Heart right ventricle (tissue), 16 donors: ENCODE measurements around the gene SPA17. TPM values are rescaled to one million over a fixed set of nuclear protein-coding genes. Genes with fewer than 3 reads are reported as not detected.

Experiments
- ATAC-seq, 8 donors: fragments of 200-7000 bp; cut with Tn5 transposase; one replicate each; pipeline ENCODE4 v1.9.1; 2020; ENCODE audit warnings: mild to moderate bottlenecking in 8 of 8, moderate library complexity in 8 of 8, moderate number of reproducible peaks in 1 of 8
- DNase-seq, 2 donors: peaks; one replicate each; pipeline ENCODE4 v3.0.0-alpha.2; 2020
- H3K27ac ChIP-seq, 10 donors: fragments of 200-600 bp; sonication (generic) in 2 of 10; one replicate each; pipeline versions ENCODE4 v1.5.0 to v1.8.0; 2020 to 2022; ENCODE audit warnings: mild to moderate bottlenecking in 3 of 10
- H3K27me3 ChIP-seq, 7 donors: fragments of 200-600 bp; one replicate each; pipeline ENCODE4 v1.8.0; 2021 to 2022; ENCODE audit warnings: mild to moderate bottlenecking in 2 of 7
- H3K36me3 ChIP-seq, 9 donors: fragments of 200-600 bp; sonication (generic) in 1 of 9; one replicate each; pipeline versions ENCODE4 v1.5.0 to v1.8.0; 2020 to 2022; ENCODE audit warnings: mild to moderate bottlenecking in 2 of 9
- H3K4me1 ChIP-seq, 9 donors: fragments of 200-600 bp; sonication (generic) in 1 of 9; one replicate each; pipeline versions ENCODE4 v1.5.0 to v1.8.0; 2020 to 2022; ENCODE audit warnings: mild to moderate bottlenecking in 4 of 9
- H3K4me3 ChIP-seq, 10 donors: fragments of 200-600 bp; sonication (generic) in 2 of 10; one replicate each; pipeline versions ENCODE4 v1.5.0 to v1.8.0; 2020 to 2022; ENCODE audit warnings: mild to moderate bottlenecking in 7 of 10, moderate library complexity in 2 of 10
- H3K9me3 ChIP-seq, 11 donors: fragments of 200-600 bp in 10 of 11; sonication (generic) in 2 of 11; one replicate each; pipeline versions ENCODE4 v1.5.0 to v1.8.0; 2013 to 2022; ENCODE audit warnings: mild to moderate bottlenecking in 2 of 11, control low read depth in 1 of 11, moderate library complexity in 1 of 11
- CTCF ChIP-seq, 9 donors: fragments of 200-600 bp; sonication (generic) in 2 of 9; IDR thresholded peaks; one replicate each; pipeline versions ENCODE4 v1.5.0 to v1.8.0; 2021 to 2022; ENCODE audit warnings: antibody characterized with exemption in 9 of 9, mild to moderate bottlenecking in 5 of 9, moderate library complexity in 1 of 9
- WGBS, 2 donors: extraction: QIAGEN DNeasy Blood & Tissue Kit; methylation state at CpG; one replicate each; pipeline ENCODE4 v1.1.7; 2013; ENCODE audit warnings: inconsistent platforms in 1 of 2; 5-methylcytosine and 5-hydroxymethylcytosine counted together
- intact Hi-C, 10 donors: fragments of 100-400 bp; cut with DNase I; formaldehyde crosslinking; loops; one replicate each; pipeline versions ENCODE4 v1.11.1 to v1.14.2; 2022
- polyA plus RNA-seq, 2 donors: library from polyadenylated mRNA; stranded (reverse); fragments of 200-250 nt; gene quantifications; one replicate each; pipeline ENCODE4 v1.2.3, GENCODE V29; 2013
- total RNA-seq, 10 donors: library from RNA; stranded (reverse); fragmentation: NEBNext Ultra II Directional in 3 of 10; extraction: Animal tissue kit (Norgen Biotek cat#: 25700) in 3 of 10; gene quantifications; one replicate each; pipeline versions ENCODE4 v1.2.1 to v1.2.4, GENCODE V29; 2021 to 2023
- donor health status: Arrhythmogenic right ventricular cardiomyopathy.
- donor health status: ischemic (EF 13 %, LVEDD 7.1; RV severe dilation, severe dysfunction).
- donor health status: healthy with polysubstance abuse.
- donor health status: DM: no; HTN: yes; CAD: no.
- donor health status: DM: no; HTN: no; CAD: no.
- donor health status: ischemic (EF 25% LVEDD 6.9; RV normal size, moderate dysfunction).
- donor health status: ischemic (EF 25% LVEDD 5.7; RV mildly dilated, moderate dysfunction).
- donor health status: healthy.
- donor health status: DM: yes; HTN: yes; CAD: no.
- donor health status: Ischemic cardiomyopathy.
- donor health status: ischemic (EF 35%, LVEDD 5.7; RV mildly dilated, moderate dysfunction).
- donor health status: nonischemic (EF 11% LVEDD 7.7; RV severe dilation, severe dysfunction).
- donor health status: DM: yes; HTN: yes; CAD: no.
- donor health status: PGD.
- donor health status: ischemic (EF 29% LVEDD 5.4; RV normal size, mild dysfunction).
- donor health status: nonischemic (EF 23%, LVEDD 6.1; RV moderate dilation, normal function).

SPA17 gene
- total and polyA plus RNA-seq, 12 donors: 0.62 to 4.9 (median 2.3) TPM

GRCh38 chr11:124676386-124676785, 2.7 kb downstream of the SPA17 start:
- H3K4me3 ChIP-seq: no peak overlapping the region
- TF ChIP-seq CTCF (IDR thresholded peaks at IDR 0.05): no peak
- H3K27ac ChIP-seq: peak overlapping the region in 9 of 10 donors; percentile 5 to 67 (median 51)
- ATAC-seq (peak in 6 of 8 donors; percentile 30 to 55 (median 43)), DNase-seq (peak in 1 of 2 donors; percentile 66)
- 19 to 25% methylated on average over 2 of the region's 2 CpGs for WGBS, 2 donors
- no peaks in the 10 kb centered on the region for H3K27me3 ChIP-seq
- peaks cover 3 to 44% (median 27%) of the 10 kb centered on the region in 9 donors for H3K4me1 ChIP-seq
- H3K36me3 ChIP-seq: no peaks in the 10 kb centered on the region
- peaks cover 0 to 5% (median 0%) of the 10 kb centered on the region in 11 donors for H3K9me3 ChIP-seq
- intact Hi-C loops: loop anchor here in 2 of 10 donors (2.0 to 5.0 kb wide), 2 partner anchors 46 to 48 kb away; no protein-coding TSS in a partner anchor

GRCh38 chr11:124678416-124678815, 4.7 kb downstream of the SPA17 start:
- intact Hi-C loops: loop anchor here in 1 of 10 donors (5.0 kb wide), 1 partner anchor 44 kb away; no protein-coding TSS in a partner anchor
- H3K4me1 ChIP-seq: peaks cover 2 to 34% (median 18%) of the 10 kb centered on the region in 9 donors
- no peak for ATAC-seq
- H3K36me3 ChIP-seq: peaks cover 0 to 14% (median 0%) of the 10 kb centered on the region in 9 donors
- no peak overlapping the region for H3K27ac ChIP-seq
- 85 to 90% methylated on average over 5 of the region's 5 CpGs for WGBS, 2 donors
- peaks cover 0 to 26% (median 11%) of the 10 kb centered on the region in 11 donors for H3K9me3 ChIP-seq
- H3K4me3 ChIP-seq: no peak overlapping the region
- TF ChIP-seq CTCF (IDR thresholded peaks at IDR 0.05): no peak
- no peak for DNase-seq
- H3K27me3 ChIP-seq: no peaks in the 10 kb centered on the region

- TF ChIP-seq CTCF (IDR thresholded peaks at IDR 0.05): no peak
- Histone ChIP-seq H3K9me3 (peaks cover 0 to 32% (median 12%) of the 10 kb centered on the region in 11 donors), H3K4me1 (peaks cover 0 to 11% (median 2%) of the 10 kb centered on the region in 9 donors), H3K4me3 (no peak overlapping the region), H3K27ac (no peak overlapping the region), H3K36me3 (peaks cover 0 to 17% (median 0%) of the 10 kb centered on the region in 9 donors), H3K27me3 (no peaks in the 10 kb centered on the region)
- intact Hi-C loops: loop anchor here in 1 of 10 donors (5.0 kb wide), 1 partner anchor 41 kb away; no protein-coding TSS in a partner anchor
- WGBS, 2 donors: 94 to 95% methylated on average over 2 of the region's 2 CpGs
- DNase-seq (no peak), ATAC-seq (no peak)
Observed at GRCh38 chr11:124681421-124681820, 7.7 kb downstream of the SPA17 start.

GRCh38 chr11:124682443-124682842, 8.7 kb downstream of the SPA17 start:
- H3K4me3 ChIP-seq: no peak overlapping the region
- no peak overlapping the region for H3K27ac ChIP-seq
- H3K36me3 ChIP-seq: peaks cover 0 to 17% (median 0%) of the 10 kb centered on the region in 9 donors
- TF ChIP-seq CTCF (IDR thresholded peaks at IDR 0.05): no peak
- peaks cover 0 to 32% (median 12%) of the 10 kb centered on the region in 11 donors for H3K9me3 ChIP-seq
- no peak for ATAC-seq
- no peak for DNase-seq
- H3K4me1 ChIP-seq: peaks cover 0 to 1% (median 0%) of the 10 kb centered on the region in 9 donors
- WGBS, 2 donors: 99 to 100% methylated on average over 1 of the region's 1 CpG
- H3K27me3 ChIP-seq: no peaks in the 10 kb centered on the region
- intact Hi-C loops: loop anchor here in 1 of 10 donors (5.0 kb wide), 1 partner anchor 40 kb away; no protein-coding TSS in a partner anchor
